NCI-H2196 treated with DMSO at 0.1 percent for 48 hours (cell line): ENCODE data around the gene ACTR2.

Experiments
- DNase-seq: peaks from one replicate; lab custom pipeline; 2025; ENCODE audit not compliant: unreplicated experiment; lab: John Stamatoyannopoulos, UW

ACTR2 gene

GRCh38 chr2:65277791-65278483 lies 50.3 kb downstream of the ACTR2 start:
- no peak for DNase-seq

DNA sequence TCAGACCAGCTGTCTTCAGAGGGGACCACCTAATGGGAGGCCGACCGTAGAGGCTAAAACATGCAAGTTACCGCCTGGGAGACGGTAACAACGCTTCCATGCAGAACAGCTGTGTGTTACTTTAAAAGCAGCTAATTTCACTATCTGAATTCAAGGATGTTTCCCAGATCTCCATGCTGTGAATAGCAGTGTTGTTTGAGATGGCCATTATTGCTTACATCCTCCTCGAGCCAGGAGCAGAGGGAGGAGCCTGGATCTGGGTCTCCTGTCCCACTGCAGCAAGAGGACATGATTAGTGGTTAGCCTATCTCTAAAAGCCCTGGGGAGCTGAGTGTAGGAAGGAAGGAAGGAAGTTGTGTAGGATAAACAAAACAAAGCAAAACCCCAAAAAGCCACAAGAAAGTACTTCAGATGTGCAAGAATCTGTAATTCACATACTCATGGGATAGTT lies 50.9 kb downstream of the ACTR2 start:
- DNase-seq, result no peak

- DNase-seq, result no peak
These were observed 52.1 kb downstream of the ACTR2 start for GRCh38 chr2:65279756-65280155.

- no peak for DNase-seq
These were observed 54.2 kb downstream of the ACTR2 start for GRCh38 chr2:65281627-65282351.

GRCh38 chr2:65282477-65283053 lies 54.9 kb downstream of the ACTR2 start:
- no peak for DNase-seq

GRCh38 chr2:65287364-65287763 lies 59.7 kb downstream of the ACTR2 start:
- no peak for DNase-seq

DNA sequence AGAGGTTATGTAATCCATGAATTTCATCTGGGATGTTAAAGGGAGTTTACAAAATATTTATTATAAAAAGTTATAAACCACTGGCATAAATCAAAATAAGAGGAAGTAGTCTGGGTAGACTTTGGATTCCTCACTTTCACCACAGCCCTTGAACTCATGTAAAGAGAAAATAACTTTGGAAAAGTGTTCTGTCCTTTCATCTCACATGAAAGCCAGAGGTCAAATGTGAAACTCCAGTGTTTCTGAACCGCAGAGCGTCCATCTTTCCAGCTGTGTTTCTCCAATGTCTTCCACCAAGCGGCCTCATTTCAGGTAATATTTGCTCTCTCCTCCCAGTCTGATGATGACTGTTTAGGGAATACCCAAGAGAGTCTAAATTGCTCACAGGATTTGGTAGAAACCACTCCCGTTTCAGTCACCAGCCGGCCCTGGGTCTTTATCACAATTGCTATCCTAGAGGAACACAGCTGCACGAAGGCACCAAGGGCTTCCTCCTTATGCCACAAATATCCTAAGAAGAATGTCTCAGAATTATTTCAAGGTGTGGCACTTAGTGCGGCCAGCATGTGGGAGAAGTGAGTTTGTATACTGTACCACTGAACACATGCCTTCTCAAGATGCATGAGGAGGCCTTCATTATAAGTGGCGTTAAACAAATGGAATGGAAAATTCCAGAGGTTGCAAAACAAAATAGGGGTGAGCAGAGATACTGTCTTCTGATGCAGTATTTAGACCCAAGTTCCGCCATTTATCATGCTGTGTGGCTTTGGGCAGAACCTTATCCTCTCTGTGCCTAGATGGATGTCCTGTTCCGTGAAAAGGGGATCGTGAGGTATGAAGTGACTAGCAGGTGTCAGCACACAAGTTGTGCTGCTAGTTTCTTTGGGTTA lies 63.8 kb downstream of the ACTR2 start:
- DNase-seq, result no peak

GRCh38 chr2:65292106-65292400 lies 64.4 kb downstream of the ACTR2 start:
- DNase-seq, result no peak

DNA sequence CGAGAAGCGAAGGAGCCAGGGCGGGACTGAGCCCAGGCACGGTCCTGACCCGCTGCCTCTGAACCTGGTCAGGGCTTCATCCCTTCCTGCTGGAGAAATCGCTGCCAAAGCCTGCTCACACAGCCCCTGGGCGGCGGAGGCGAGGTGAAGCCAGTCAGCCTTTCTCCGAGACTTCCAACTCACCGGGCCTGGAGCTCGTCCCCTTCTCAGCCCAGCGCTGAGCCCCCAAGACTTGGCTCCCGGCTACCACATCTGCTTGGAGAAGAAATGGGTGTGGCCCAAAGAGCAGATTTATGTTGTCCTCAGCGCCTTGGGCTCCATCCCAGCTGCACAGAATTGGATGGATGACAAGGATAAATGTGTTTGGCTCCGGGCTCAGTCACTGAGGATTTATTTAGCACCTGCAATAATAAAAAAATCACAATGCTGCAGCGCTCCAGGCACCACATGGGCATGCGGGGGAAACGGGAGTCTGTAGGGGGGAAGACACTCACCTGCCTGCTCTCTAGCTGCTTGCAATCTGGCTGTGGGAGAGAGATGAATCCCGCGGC lies 64.9 kb downstream of the ACTR2 start:
- no peak for DNase-seq

- DNase-seq, result no peak
These were observed 65.7 kb downstream of the ACTR2 start for GRCh38 chr2:65293376-65293775.

GRCh38 chr2:65294136-65294535 lies 66.5 kb downstream of the ACTR2 start:
- no peak for DNase-seq

DNA sequence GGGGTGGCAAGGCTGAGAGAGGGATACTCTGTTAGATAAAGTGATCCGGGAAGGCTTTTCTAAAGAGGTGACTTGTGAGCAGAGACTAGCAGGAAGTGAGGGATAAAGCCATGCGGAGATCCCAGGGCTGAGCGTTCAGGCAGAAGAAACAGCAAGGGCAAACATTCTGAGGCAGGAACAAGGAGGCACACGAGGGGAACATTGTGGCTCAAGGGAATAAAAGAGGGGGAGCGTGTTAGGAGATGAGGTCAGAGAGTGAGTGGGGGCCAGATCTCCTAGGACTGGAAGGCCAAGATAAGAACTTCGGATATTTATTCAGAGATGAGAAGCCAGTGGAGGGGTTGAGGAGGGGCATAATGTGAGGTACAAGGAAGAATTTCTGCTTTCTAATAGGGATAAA lies 67.1 kb downstream of the ACTR2 start:
- DNase-seq, result no peak

DNA sequence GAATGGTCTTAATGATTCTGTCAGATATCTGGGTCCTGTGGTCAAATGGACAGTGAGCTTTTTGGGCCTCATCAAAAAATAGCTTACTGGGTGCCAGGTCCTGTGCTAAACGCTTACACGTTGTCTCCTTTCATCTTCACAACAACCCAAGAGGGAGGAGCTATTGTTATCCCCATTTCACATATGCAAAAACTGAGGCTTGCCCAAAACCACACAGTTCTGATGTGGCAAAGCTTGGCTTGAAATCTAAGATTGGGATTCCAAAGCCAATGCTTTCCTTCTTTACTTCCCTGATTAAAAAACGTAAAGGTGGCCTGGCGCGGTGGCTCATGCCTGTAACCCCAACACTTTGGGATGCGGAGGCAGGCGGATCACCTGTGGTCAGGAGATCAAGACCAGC lies 69.3 kb downstream of the ACTR2 start:
- no peak for DNase-seq

GRCh38 chr2:65297544-65297943 lies 69.9 kb downstream of the ACTR2 start:
- DNase-seq, result no peak

DNA sequence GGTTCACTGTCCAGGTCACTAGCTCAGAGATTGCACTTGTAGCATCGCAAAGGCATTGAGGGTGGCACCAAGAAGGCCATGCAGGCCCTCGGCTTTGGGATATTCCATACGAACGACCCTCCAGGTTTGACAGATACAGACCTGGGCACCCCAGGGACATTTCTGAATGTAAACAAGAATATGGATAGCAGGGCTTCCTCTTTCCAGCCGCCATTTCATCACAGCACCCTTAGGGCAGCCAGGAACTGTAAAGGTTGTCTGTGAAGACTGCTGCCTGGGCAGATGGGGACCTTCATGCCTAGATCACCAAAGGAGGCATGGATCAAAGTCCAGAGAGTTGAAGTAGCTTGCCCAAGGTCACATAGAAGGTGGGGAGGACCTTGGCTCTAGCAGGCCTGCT lies 70.5 kb downstream of the ACTR2 start:
- no peak for DNase-seq

- no peak for DNase-seq
These were observed 71.6 kb downstream of the ACTR2 start for GRCh38 chr2:65299246-65299645.

DNA sequence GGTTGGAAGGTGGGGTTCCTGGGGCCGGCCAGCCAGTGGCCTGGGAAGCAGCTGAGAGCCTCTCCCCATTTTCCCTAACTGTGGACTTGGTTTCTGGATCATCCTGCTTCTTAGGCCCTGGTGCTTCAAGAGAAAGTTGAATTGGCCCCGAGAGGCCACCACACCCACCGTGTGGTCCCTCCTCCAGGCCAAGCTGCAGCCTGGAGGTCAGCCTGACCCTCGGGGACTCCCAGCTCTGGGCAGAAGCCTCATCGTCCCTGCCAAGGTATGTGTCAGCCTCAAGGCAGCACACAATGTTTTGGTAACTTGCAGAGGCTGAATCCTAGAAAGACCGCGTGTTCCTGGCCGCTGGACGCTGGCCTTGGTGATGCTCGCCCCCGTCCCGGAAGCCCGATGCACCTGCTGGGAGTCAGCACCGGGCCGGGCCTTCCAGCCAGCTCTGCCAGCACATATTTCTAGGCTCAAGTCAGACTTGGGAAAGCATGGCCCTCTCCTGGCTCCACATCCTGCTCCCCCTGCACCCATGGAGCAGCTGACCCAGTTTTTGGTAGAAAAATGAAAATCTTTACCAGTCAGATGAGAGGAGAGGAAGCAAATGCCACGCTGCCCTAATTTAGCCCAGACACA lies 72.6 kb downstream of the ACTR2 start:
- DNase-seq, result no peak

- no peak for DNase-seq
These were observed 73.4 kb downstream of the ACTR2 start for GRCh38 chr2:65300761-65301711.

DNA sequence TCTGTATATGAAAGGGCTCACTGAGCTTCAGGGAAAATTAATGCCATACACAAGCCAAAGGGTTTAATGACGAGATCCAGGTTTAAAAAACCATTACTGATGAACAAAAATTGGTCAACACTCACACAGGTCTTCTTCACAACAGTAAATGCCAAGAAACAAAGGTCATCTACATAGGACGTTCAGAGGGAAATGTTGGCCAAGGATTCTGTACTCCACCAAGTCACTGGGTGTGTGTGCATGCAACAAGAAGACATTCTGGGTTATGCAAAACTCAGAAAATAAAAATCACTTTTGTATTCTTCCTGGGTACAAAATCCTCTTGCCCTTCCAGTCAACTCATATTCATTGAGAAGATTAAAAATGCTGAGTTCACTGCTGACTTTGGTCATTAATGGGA lies 78.3 kb downstream of the ACTR2 start:
- no peak for DNase-seq

- DNase-seq, result no peak
These were observed 82.1 kb downstream of the ACTR2 start for GRCh38 chr2:65309699-65310098.
